ENCODE results near the gene AFF4. TPM values are rescaled to one million over a fixed set of nuclear protein-coding genes. Genes with fewer than 3 reads are reported as not detected.

Gene AFF4
- total RNA-seq, 1 experiment from 2014 or later: 85.3 TPM

- Histone ChIP-seq H3K4me1 (ENCODE audit: insufficient read depth, low read length, poor library complexity, severe bottlenecking) (peaks cover 4% of the 10 kb centered on the region), H3K27me3 (replicated peaks; ENCODE audit: insufficient read depth, low read depth, low read length, poor library complexity) (no peaks in the 10 kb centered on the region), H3K27ac (ENCODE audit: low read depth, low read length, poor library complexity, severe bottlenecking) (no peak overlapping the region), H3K36me3 (ENCODE audit: insufficient read depth, low read length, poor library complexity, severe bottlenecking) (peaks cover 33% of the 10 kb centered on the region), H3K9me3 (ENCODE audit: low read depth, low read length, poor library complexity, severe bottlenecking) (no peaks in the 10 kb centered on the region), H3K4me3 (ENCODE audit: low read depth, low read length, poor library complexity, severe bottlenecking) (no peak overlapping the region)
- ChIA-PET CTCF (no interaction called here), POLR2A (ENCODE audit: low non-redundant PET) (no interaction called here)
- intact Hi-C loops (cut with micrococcal nuclease; ENCODE audit: unreplicated experiment): no loop called here
- no TSS peak for BruUV-seq (replicated peaks)
- TF ChIP-seq EZH2 (IDR thresholded peaks at IDR 0.05; ENCODE audit: borderline replicate concordance, low read depth, low read length, poor library complexity, severe bottlenecking): no peak
- TF ChIP-seq CTCF (conservative IDR thresholded peaks at IDR 0.05; ENCODE audit: low read depth, low read length): no peak
- DNase-seq (ENCODE audit: low spot score): no peak
Observed at GRCh38 chr5:132871459-132872284, 91.8 kb downstream of the AFF4 start.

- CTCF ChIA-PET: no interaction called here
- H3K9me3 ChIP-seq (ENCODE audit: low read depth, low read length, poor library complexity, severe bottlenecking): no peaks in the 10 kb centered on the region
- no peak for DNase-seq (ENCODE audit: low spot score)
- peaks cover 7% of the 10 kb centered on the region for H3K4me1 ChIP-seq (ENCODE audit: insufficient read depth, low read length, poor library complexity, severe bottlenecking)
- BruUV-seq (replicated peaks): no TSS peak
- H3K27me3 ChIP-seq (replicated peaks; ENCODE audit: insufficient read depth, low read depth, low read length, poor library complexity): no peaks in the 10 kb centered on the region
- intact Hi-C loops (cut with micrococcal nuclease; ENCODE audit: unreplicated experiment): no loop called here
- no peak overlapping the region for H3K27ac ChIP-seq (ENCODE audit: low read depth, low read length, poor library complexity, severe bottlenecking)
- peaks cover 33% of the 10 kb centered on the region for H3K36me3 ChIP-seq (ENCODE audit: insufficient read depth, low read length, poor library complexity, severe bottlenecking)
- POLR2A ChIA-PET (ENCODE audit: low non-redundant PET): no interaction called here
- no peak for TF ChIP-seq EZH2 (IDR thresholded peaks at IDR 0.05; ENCODE audit: borderline replicate concordance, low read depth, low read length, poor library complexity, severe bottlenecking)
- no peak for TF ChIP-seq CTCF (conservative IDR thresholded peaks at IDR 0.05; ENCODE audit: low read depth, low read length)
- H3K4me3 ChIP-seq (ENCODE audit: low read depth, low read length, poor library complexity, severe bottlenecking): no peak overlapping the region
Observed at GRCh38 chr5:132870801-132871200, 92.6 kb downstream of the AFF4 start.

GRCh38 chr5:132868754-132869153 lies 94.7 kb downstream of the AFF4 start:
- Histone ChIP-seq H3K4me3 (ENCODE audit: low read depth, low read length, poor library complexity, severe bottlenecking) (no peak overlapping the region), H3K9me3 (ENCODE audit: low read depth, low read length, poor library complexity, severe bottlenecking) (no peaks in the 10 kb centered on the region), H3K27ac (ENCODE audit: low read depth, low read length, poor library complexity, severe bottlenecking) (no peak overlapping the region), H3K4me1 (ENCODE audit: insufficient read depth, low read length, poor library complexity, severe bottlenecking) (peaks cover 12% of the 10 kb centered on the region), H3K27me3 (replicated peaks; ENCODE audit: insufficient read depth, low read depth, low read length, poor library complexity) (no peaks in the 10 kb centered on the region), H3K36me3 (ENCODE audit: insufficient read depth, low read length, poor library complexity, severe bottlenecking) (peaks cover 33% of the 10 kb centered on the region)
- intact Hi-C loops (cut with micrococcal nuclease; ENCODE audit: unreplicated experiment): loop anchor here (10.0 kb wide), 1 partner anchor 344 kb away; no protein-coding TSS in a partner anchor
- TF ChIP-seq EZH2 (IDR thresholded peaks at IDR 0.05; ENCODE audit: borderline replicate concordance, low read depth, low read length, poor library complexity, severe bottlenecking): no peak
- no peak for TF ChIP-seq CTCF (conservative IDR thresholded peaks at IDR 0.05; ENCODE audit: low read depth, low read length)
- BruUV-seq (replicated peaks): no TSS peak
- no peak for DNase-seq (ENCODE audit: low spot score)
- POLR2A ChIA-PET (ENCODE audit: low non-redundant PET): interaction anchor here (0.7 kb wide), 1 partner anchor 90 kb away, joined by 3 read pairs; no protein-coding TSS in a partner anchor
- CTCF ChIA-PET: no interaction called here

Data from A673 (cell line).